ENCODE data around the gene PLA2G1B. TPM values are rescaled to one million over a fixed set of nuclear protein-coding genes. Genes with fewer than 3 reads are reported as not detected.

PLA2G1B gene
- polyA plus RNA-seq, 1 donor (not counting 4 experiments of a cell fraction or from before 2014, with no cell fraction given): not detected

DNA sequence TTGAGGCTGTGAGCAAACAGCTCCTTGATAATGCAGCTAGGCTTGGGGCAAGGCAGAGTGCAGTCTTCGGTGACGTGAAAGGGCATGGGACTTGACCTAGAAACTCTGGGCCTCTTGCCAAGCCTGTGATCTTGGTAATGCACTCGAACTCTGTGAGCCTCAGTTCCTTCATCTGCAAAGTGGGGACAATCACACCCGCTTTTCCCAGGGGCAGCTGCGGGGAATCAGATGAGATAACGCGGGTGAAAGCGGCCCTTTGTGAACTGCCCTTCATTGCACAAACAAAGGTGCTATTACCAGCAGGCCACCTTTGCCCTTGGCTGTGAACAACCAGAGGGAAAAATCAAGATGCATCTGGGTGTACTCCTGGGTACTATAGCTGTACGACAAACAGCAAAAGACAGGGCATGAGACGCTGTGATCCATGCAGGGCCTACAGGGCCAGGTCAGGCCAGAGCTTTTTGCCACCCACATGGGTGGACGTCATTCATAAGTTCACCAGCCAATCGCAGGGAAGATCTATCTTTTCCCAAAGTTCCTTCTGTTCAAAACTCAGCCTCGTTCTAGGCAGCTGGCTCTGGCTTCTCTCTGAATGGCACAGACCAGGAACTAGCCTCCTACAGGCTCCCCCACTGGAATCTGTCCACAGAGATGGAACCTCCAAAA, 38.2 kb upstream of the PLA2G1B start:
- peaks cover 68% of the 10 kb centered on the region for H3K27me3 ChIP-seq (ENCODE audit: control insufficient read depth, extremely low read depth, insufficient read depth, low read length)
- no peaks in the 10 kb centered on the region for H3K36me3 ChIP-seq (ENCODE audit: control insufficient read depth in 2 of 2, extremely low read depth in 1 of 2, insufficient read depth in 2 of 2, low read length in 2 of 2)
- no peak overlapping the region for H3K9ac ChIP-seq (ENCODE audit: control insufficient read depth, extremely low read depth, insufficient read depth, low read length)
- H3K9me3 ChIP-seq (ENCODE audit: control insufficient read depth, low read depth, low read length): no peaks in the 10 kb centered on the region
- H3K9me1 ChIP-seq (ENCODE audit: control insufficient read depth, extremely low read depth, insufficient read depth, low read length): no peaks in the 10 kb centered on the region
- H3K4me3 ChIP-seq (ENCODE audit: control insufficient read depth in 2 of 3, extremely low read depth in 1 of 3, insufficient read depth in 2 of 3, low read depth in 1 of 3, low read length in 3 of 3): no peak overlapping the region
- H3K4me2 ChIP-seq (ENCODE audit: control insufficient read depth, extremely low read depth, insufficient read depth, low read depth, low read length): no peak overlapping the region
- DNase-seq (ENCODE audit: low read depth, low spot score) (no peak), FAIRE-seq (no peak)
- H3K4me1 ChIP-seq (ENCODE audit: control insufficient read depth, extremely low read depth, insufficient read depth, low read length): peaks cover 3% of the 10 kb centered on the region
- no peaks in the 10 kb centered on the region for H3K79me2 ChIP-seq (ENCODE audit: control insufficient read depth, insufficient read depth, low read length)
- no peak overlapping the region for H3K27ac ChIP-seq (ENCODE audit: control insufficient read depth, insufficient read depth, low read length)
- no peak overlapping the region for H2AFZ ChIP-seq (ENCODE audit: control insufficient read depth, low read length)
- dilution Hi-C loops (cut with MboI; ENCODE audit: extremely low pct_ligation_motif_present, low sequenced_read_pairs): no loop called here
- TF ChIP-seq, protein P1, sequence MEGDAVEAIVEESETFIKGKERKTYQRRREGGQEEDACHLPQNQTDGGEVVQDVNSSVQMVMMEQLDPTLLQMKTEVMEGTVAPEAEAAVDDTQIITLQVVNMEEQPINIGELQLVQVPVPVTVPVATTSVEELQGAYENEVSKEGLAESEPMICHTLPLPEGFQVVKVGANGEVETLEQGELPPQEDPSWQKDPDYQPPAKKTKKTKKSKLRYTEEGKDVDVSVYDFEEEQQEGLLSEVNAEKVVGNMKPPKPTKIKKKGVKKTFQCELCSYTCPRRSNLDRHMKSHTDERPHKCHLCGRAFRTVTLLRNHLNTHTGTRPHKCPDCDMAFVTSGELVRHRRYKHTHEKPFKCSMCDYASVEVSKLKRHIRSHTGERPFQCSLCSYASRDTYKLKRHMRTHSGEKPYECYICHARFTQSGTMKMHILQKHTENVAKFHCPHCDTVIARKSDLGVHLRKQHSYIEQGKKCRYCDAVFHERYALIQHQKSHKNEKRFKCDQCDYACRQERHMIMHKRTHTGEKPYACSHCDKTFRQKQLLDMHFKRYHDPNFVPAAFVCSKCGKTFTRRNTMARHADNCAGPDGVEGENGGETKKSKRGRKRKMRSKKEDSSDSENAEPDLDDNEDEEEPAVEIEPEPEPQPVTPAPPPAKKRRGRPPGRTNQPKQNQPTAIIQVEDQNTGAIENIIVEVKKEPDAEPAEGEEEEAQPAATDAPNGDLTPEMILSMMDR (optimal IDR thresholded peaks at IDR 0.05 in 1 of 3, IDR thresholded peaks at IDR 0.05 in 1 of 3, conservative IDR thresholded peaks at IDR 0.05 in 1 of 3; ENCODE audit: extremely low read depth in 1 of 3, insufficient read depth in 2 of 3, low read length in 3 of 3): no peak
- no peak for TF ChIP-seq EZH2 (IDR thresholded peaks at IDR 0.05; ENCODE audit: low read length)
- H4K20me1 ChIP-seq (ENCODE audit: control insufficient read depth, extremely low read depth, insufficient read depth, low read length): no peaks in the 10 kb centered on the region

DNA sequence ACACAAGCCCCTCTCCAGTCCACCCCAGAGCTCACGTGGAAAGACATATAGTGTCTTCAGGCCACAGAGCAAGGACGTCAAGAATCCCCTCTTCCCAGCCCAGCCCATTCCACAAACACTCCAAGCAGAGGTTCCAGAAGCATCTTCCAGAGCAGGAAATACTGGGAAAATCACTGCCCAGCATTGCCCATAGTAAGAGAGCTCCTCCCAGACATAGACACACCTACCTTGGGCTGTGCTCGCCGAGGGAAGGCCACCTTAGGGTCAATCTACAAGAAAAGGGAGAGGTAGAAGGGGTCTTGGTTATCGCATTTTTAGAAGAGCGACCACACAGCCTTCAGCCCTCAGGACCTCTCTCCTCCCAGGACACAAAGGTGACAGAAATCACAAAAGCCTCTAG, 36.9 kb upstream of the PLA2G1B start:
- FAIRE-seq (no peak), DNase-seq (ENCODE audit: low read depth, low spot score) (no peak)
- no peak overlapping the region for H3K27ac ChIP-seq (ENCODE audit: control insufficient read depth, insufficient read depth, low read length)
- no peaks in the 10 kb centered on the region for H3K79me2 ChIP-seq (ENCODE audit: control insufficient read depth, insufficient read depth, low read length)
- peaks cover 58% of the 10 kb centered on the region for H3K27me3 ChIP-seq (ENCODE audit: control insufficient read depth, extremely low read depth, insufficient read depth, low read length)
- H3K4me3 ChIP-seq (ENCODE audit: control insufficient read depth in 2 of 3, extremely low read depth in 1 of 3, insufficient read depth in 2 of 3, low read depth in 1 of 3, low read length in 3 of 3): no peak overlapping the region
- no peaks in the 10 kb centered on the region for H3K9me3 ChIP-seq (ENCODE audit: control insufficient read depth, low read depth, low read length)
- peaks cover 2% of the 10 kb centered on the region for H3K4me1 ChIP-seq (ENCODE audit: control insufficient read depth, extremely low read depth, insufficient read depth, low read length)
- no peak overlapping the region for H3K4me2 ChIP-seq (ENCODE audit: control insufficient read depth, extremely low read depth, insufficient read depth, low read depth, low read length)
- no peaks in the 10 kb centered on the region for H4K20me1 ChIP-seq (ENCODE audit: control insufficient read depth, extremely low read depth, insufficient read depth, low read length)
- dilution Hi-C loops (cut with MboI; ENCODE audit: extremely low pct_ligation_motif_present, low sequenced_read_pairs): no loop called here
- H3K9ac ChIP-seq (ENCODE audit: control insufficient read depth, extremely low read depth, insufficient read depth, low read length): no peak overlapping the region
- H2AFZ ChIP-seq (ENCODE audit: control insufficient read depth, low read length): no peak overlapping the region
- no peak for TF ChIP-seq EZH2 (IDR thresholded peaks at IDR 0.05; ENCODE audit: low read length)
- TF ChIP-seq, protein P1 (optimal IDR thresholded peaks at IDR 0.05 in 1 of 3, IDR thresholded peaks at IDR 0.05 in 1 of 3, conservative IDR thresholded peaks at IDR 0.05 in 1 of 3; ENCODE audit: extremely low read depth in 1 of 3, insufficient read depth in 2 of 3, low read length in 3 of 3): no peak
- no peaks in the 10 kb centered on the region for H3K9me1 ChIP-seq (ENCODE audit: control insufficient read depth, extremely low read depth, insufficient read depth, low read length)
- no peaks in the 10 kb centered on the region for H3K36me3 ChIP-seq (ENCODE audit: control insufficient read depth in 2 of 2, extremely low read depth in 1 of 2, insufficient read depth in 2 of 2, low read length in 2 of 2)
